ENCODE data around the gene HCAR2.

- TF ChIP-seq CTCF (IDR thresholded peaks at IDR 0.05) (no peak), EP300 (IDR thresholded peaks at IDR 0.05) (no peak)
Measured at GRCh38 chr12:122721057-122721545, 17.9 kb upstream of the HCAR2 start.
